ENCODE data around the gene PCSK9.
"Not testable (repeated sequence)": the region's sequence is repeated elsewhere in the genome, so short reads cannot be mapped to it uniquely, and the experiment has no call there.

Gene PCSK9

DNA sequence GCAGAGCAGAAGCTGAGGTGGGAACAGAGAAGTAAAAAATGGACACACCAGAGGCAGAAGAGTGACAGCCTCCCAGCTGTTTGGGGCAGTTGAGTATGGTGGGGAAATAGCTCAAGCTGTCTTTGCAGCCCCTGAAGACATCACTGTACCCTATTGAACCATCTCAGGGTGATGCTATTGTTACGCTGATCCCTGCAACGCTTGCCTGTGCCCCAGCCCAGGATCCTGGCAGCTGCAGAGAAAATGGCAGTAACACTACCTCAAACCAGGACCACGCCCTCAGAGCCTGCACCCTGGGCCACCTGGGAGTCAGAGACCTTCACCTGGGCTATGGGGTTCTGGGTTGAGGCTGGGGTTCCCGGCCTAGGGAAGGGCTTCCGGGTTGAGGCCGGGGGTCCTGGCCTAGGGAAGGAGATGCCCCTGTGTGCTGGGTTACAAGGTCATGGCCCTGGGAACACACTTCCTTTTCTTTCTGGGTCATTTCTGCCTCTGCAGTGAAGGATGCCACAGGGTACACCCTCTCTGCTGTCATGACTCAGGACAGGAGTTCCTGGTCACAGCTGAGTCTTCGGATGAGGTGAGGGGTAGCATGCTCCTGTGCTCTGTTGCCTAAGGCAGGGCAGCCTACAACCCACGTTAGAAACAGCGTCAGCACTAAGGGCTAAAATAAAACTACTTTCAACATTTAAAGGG is 29.0 kb upstream of the PCSK9 start:
- DNase-seq (ENCODE audit: low spot score) = no peak

DNA sequence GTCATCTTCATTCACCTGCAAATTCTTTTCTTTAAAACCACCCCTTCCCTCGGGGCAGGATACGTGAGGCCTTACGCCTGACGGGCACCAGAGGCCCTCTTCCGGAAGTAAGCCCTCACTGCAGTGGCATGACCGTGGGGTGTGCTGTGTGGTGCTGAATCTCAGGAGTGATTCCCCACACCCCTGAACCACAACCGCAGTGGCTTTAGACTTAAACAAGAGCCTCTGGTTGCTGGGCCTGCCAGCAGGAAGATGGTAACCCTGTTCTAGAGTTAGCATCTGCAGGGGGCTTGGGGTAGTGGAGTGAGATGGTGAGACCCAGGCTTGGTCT is 28.5 kb upstream of the PCSK9 start:
- no peak for DNase-seq (ENCODE audit: low spot score)

GRCh38 chr1:55012661-55013060 is 26.7 kb upstream of the PCSK9 start:
- DNase-seq (ENCODE audit: low spot score) = no peak

DNA sequence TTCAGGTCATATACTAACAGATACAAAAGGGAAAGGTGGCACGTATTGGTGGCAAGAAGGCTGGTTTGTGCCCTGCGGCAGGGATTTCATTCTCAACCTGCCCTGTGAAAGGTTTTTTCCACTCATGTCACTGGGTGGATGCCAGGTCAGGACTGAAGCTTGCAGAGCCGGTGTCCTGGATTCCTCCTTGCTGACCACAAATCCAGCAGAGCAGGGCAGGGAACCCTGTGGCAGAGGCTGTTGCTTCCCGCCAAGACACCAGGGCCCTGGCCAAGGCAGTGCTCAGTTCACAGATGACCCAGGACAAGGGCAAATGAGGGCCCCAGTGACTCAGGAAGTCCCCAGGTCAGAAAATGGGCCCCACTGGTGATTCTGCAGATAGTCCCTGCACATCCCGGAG is 24.2 kb upstream of the PCSK9 start:
- DNase-seq (ENCODE audit: low spot score) = no peak

DNA sequence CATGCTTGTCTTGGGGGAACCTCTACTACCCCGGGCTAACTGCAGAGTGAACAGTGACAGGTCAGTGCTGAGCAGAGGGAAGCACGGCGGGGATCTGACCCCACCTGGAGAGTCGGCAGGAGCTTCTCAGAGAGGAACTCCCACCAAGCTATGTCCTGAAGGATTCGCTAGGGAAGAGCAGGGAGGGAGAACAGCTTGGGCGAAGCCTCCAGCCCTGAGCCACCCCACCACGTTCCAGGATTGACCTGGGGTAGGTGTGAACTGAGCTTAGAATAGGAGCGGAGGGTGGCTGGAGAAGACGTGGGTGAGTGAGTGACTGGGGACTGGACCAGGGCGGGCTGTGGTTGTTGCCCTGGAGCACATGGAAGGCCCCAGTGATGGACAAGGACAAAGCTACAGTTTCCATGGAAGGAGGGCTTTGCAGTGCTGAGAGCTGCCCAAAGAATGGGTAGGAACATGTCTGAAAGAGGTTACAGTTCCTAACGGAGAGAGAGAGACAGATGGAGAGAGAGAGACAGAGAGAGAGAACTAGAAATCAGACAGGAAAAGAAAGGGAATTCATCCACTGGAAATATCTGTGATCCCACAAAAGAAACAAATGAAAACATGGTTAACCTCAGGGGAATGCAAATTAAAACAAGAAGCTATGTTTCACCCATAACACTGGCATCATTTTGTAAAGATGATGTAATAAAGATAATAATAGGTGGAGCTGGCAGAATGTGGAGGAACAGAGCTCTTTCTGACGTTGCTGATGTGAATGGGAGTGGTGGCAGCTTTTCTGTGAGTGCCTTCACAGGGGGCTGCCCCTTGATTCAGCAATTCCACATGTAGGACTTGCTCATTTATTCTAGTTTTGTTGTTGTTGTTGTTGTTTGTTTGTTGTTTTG is 23.4 kb upstream of the PCSK9 start:
- DNase-seq (ENCODE audit: low spot score) = no peak

DNA sequence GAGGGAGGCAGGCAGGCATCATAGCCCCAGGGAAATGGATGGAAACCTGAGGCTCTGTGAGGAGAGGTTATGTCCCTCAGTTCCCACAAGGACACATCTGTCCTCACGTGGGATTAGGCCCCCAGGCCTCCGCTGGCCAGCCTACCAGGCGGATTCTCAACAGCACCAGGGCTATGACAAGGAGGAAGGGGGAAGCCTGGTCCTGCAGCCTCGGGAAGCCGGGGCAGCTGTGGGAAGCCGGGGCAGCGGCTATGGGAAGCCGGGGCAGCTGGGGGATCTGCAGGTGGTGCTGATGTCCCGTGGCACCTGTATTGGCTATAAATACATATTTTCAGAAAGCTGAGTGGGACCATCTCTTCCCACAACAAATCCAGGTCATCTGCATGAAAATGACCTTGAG is 21.0 kb upstream of the PCSK9 start:
- DNase-seq (ENCODE audit: low spot score) = no peak

- DNase-seq (ENCODE audit: low spot score) = peak; percentile 92
Observed at GRCh38 chr1:55021942-55022546, 17.3 kb upstream of the PCSK9 start.

DNA sequence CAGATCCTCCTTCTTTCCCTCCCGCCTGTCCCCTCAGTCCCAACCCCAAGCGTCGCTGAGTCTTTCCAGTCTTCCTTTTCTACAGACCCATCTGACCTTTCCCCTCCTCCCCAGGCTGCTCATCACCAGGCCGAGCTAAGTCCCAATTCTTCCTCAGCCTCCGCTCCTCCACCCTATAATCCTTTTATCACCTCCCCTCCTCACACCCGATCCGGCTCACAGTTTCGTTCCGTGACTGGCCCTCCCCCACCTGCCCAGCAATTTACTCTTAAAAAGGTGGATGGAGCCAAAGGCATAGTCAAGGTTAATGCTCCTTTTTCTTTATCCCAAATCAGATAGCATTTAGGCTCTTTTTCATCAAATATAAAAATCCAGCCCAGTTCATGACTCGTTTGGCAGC is 15.2 kb upstream of the PCSK9 start:
- DNase-seq (ENCODE audit: low spot score) = not testable (repeated sequence)

DNA sequence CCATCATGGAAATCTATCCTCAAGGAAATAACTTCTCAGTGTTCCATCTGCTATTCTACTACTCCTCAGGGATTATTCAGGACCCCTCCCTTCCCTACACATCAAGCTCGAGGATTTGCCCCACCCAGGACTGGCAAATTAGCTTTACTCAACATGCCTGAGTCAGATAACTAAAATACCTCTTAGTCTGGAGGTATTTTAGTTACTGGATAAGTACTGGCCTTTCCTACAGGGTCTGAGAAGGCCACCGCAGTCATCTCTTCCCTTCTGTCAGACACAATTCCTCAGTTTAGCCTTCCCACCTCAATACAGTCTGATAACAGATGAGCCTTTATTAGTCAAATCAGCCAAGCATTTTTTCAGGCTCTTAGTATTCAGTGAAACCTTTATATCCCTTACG is 12.7 kb upstream of the PCSK9 start:
- not testable (repeated sequence) for DNase-seq (ENCODE audit: low spot score)

DNA sequence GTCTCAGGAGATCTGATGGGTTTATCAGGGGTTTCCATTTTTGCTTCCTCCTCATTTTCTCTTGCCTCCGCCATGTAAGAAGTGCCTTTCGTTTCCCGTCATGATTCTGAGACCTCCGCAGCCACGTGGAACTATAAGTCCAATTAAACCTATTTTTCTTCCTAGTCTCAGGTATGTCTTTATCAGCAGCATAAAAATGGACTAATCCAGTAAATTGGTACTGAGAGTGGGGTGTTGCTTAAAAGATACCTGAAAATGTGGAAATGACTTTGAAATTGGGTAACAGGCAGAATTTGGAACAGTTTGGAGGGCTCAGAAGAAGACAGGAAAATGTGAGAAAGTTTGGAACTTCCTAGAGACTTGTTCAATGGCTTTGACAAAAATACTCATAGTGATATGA is 8.2 kb upstream of the PCSK9 start:
- DNase-seq (ENCODE audit: low spot score) = not testable (repeated sequence)

DNA sequence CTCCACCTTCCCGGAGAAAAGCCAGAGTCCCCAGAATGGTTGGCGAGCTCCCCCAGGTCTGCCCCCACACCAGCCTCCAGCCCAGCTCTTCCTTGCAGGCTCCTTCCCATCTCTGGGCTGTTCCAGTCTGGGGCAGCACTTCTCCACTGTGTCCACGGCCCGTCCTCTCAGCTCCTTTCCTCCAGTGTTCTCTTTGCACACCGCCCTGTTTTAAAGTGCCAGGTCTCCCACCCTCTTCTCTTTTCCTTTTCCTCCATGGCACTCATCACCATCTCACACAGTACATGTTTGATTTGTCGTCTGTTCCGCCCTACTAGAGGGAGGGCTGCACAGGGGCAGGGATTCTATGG is 6.1 kb upstream of the PCSK9 start:
- no peak for DNase-seq (ENCODE audit: low spot score)

GRCh38 chr1:55034476-55035133 is 4.7 kb upstream of the PCSK9 start:
- no peak for DNase-seq (ENCODE audit: low spot score)

- DNase-seq (ENCODE audit: low spot score) = no peak
Observed at GRCh38 chr1:55035904-55036303, 3.4 kb upstream of the PCSK9 start.

DNA sequence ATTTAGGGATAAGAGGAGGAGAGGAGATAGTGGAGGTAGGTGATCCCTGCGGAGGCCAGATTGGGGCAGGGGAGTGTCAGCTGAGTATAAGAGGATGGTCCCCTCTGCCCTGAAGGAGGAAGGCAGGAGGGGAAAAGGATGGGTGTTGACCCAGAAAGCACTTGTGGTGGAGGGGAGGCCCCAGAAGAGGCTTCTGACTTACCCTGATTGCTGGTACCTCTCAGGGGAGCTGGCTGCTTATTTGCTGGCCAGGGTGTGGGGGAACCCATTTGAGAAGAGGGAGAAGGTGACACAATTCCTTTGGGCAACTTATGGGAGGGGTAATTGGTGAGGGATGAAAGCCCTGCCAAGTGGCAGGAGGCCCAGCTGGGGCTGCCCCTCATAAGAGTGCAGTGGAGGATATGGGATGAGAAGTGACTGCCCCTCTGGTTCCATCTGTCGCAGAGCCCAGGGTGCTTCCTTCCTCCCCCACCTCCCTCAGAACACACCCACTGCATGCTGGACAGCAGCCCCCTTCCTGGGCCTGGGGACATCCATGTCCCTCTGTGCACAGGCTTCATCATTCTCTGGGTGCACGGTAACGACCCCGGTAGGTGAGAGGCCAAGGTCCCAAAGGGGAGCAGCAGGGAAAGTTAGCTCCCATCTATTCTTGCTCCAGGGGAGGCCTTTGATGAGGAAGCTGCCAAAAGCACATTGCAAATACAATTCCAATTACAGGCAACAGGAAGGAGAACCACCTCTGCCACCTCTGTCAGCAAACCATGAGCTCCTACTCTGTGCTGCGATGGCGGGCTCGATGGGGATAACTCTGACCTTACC is 1.4 kb upstream of the PCSK9 start:
- no peak for DNase-seq (ENCODE audit: low spot score)

DNA sequence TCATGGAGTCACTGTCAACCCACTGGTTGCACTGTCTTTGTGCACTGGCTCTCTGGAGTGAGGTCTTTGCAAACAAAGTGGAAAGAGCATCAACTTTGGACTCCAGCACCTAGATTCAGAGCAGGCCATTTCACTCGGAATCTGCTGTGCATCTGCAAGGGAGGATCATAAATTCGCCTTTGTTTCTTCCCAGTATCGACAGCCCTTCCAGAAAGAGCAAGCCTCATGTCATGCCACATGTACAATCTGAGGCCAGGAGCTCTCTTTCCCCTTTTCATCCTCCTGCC is 853 bp upstream of the PCSK9 start:
- DNase-seq (ENCODE audit: low spot score) = no peak

- no peak for DNase-seq (ENCODE audit: low spot score)
Observed at GRCh38 chr1:55038974-55039341, 390 bp upstream of the PCSK9 start.

DNA sequence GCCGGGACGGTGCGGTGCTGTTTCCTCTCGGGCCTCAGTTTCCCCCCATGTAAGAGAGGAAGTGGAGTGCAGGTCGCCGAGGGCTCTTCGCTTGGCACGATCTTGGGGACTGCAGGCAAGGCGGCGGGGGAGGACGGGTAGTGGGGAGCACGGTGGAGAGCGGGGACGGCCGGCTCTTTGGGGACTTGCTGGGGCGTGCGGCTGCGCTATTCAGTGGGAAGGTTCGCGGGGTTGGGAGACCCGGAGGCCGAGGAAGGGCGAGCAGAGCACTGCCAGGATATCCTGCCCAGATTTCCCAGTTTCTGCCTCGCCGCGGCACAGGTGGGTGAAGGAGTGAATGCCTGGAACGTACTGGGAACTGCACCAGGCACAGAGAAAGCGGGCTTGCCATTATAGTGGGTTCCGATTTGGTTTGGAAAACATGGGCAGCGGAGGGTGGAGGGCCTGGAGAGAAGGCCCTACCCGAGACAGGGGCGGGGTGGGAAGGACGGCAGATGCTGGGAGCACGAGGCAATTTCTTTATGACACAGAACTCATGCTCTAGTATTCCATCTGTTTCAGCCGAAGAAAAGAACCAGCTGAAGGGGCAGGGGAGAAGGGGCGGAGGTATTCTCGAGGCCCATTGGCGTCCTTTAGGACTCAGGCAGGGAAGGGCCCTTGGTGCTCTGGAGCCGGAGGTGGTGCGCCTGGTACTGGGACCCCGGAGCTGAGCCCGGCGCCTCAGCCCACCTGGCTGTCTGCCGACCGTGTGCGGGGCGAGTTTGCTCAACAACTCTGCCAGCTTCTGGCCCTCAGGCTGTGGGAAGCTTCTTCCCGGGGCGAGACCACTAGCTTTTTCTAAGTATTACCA is 960 bp downstream of the PCSK9 start:
- DNase-seq (ENCODE audit: low spot score) = no peak

- DNase-seq (ENCODE audit: low spot score) = no peak
Observed at GRCh38 chr1:55040933-55041494, 1.7 kb downstream of the PCSK9 start.

DNA sequence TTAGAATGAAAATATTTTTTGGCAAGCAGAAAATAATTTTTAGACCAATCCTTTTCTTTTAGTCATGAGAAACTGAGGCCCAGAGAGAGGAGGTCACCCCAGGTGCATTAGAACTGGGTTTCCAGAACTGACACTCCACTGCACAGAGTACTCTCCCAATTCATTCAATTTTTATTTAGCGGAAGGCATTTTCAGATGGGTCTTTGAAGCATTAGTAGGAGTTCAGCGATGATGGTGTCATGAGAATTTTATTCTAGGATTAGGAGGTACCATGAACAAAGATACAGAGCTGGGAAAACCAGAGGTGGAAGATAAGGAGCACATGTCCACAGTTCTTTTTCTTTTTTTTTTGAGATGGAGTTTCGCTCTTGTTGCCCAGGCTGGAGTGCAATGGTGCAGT is 2.3 kb downstream of the PCSK9 start:
- no peak for DNase-seq (ENCODE audit: low spot score)

DNA sequence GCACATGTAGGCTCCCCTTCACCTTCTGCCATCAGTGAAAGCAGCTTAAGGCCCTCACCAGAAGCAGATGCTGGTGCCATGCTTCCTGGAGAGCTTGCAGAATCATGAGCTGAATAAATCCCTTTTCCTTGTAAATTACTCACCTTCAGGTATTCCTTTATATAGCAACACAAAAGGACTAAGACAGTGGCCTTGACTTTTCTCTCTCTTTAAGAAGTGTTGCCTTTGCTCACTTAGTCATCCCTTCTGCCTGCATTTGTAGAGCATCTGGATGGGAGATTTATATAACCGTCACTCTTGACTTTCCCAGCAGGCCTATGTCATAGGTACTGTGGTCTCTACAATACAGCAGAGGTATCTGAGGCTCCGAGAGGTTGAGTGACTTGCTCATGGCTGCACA is 3.7 kb downstream of the PCSK9 start:
- DNase-seq (ENCODE audit: low spot score) = no peak

- DNase-seq (ENCODE audit: low spot score) = no peak
Observed at GRCh38 chr1:55043726-55044125, 4.4 kb downstream of the PCSK9 start.
